ENCODE measurements around the gene SPIRE2. TPM values are rescaled to one million over a fixed set of nuclear protein-coding genes. Genes with fewer than 3 reads are reported as not detected.

Gene SPIRE2
- total and polyA plus RNA-seq, 2 of the 4 experiments (the other 2 are of a cell fraction): 0.72 to 1.9 TPM

DNA sequence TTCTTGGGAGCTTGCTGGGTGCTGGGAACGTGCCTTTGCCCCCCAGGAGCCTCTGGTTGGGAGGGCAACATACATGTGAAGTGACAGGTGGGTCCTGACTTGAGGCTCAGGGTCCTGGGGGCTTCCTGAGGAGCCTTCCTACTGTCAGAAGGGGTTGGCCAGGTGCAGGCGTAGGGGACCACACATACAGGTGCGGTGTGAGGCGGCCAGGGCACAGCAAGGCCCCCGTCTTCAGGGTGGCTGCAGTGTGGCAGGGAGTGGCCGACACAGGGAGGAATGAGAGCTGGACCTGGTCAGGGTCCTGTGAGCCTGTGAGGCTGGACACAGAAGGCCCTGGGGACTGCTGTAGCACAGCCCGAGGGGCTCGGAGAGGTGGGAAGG lies 55.8 kb downstream of the SPIRE2 start:
- Histone ChIP-seq H2BK15ac (ENCODE audit: low read depth, low read length) (no peak overlapping the region), H3K4me2 (ENCODE audit: low read depth, low read length) (no peak overlapping the region), H3K27me3 (ENCODE audit: control insufficient read depth, insufficient read depth, low read length) (no peaks in the 10 kb centered on the region), H4K8ac (ENCODE audit: low read depth in 2 of 2, low read length in 2 of 2) (no peak overlapping the region), H4K20me1 (ENCODE audit: insufficient read depth, low read length) (peaks cover 64% of the 10 kb centered on the region), H3K9me3 (ENCODE audit: control insufficient read depth, insufficient read depth, low read length) (no peaks in the 10 kb centered on the region), H2BK5ac (ENCODE audit: low read depth, low read length, poor library complexity, severe bottlenecking) (no peak overlapping the region), H3K27ac (ENCODE audit: insufficient read depth, low read length) (no peak overlapping the region), H3K36me3 (ENCODE audit: control insufficient read depth, insufficient read depth, low read length) (peaks cover 63% of the 10 kb centered on the region), H3K79me1 (ENCODE audit: low read depth in 1 of 2, low read length in 2 of 2) (peaks cover 34 to 54% of the 10 kb centered on the region in 2 experiments), H2BK120ac (ENCODE audit: low read depth, low read length) (no peak overlapping the region), H3K14ac (replicated peaks; ENCODE audit: low read depth, low read length) (no peak overlapping the region), H2AK9ac (replicated peaks; ENCODE audit: low read depth, low read length, poor library complexity) (no peak overlapping the region), H3K23ac (ENCODE audit: low read depth, low read length) (no peak overlapping the region), H2BK20ac (ENCODE audit: low read depth, low read length) (no peak overlapping the region), H4K5ac (ENCODE audit: low read depth, low read length) (no peak overlapping the region), H3K4me1 (ENCODE audit: control insufficient read depth, insufficient read depth, low read length) (peaks cover 2% of the 10 kb centered on the region; the same call in 1 of the 2 replicates), H2AFZ (replicated peaks; ENCODE audit: low read length, poor library complexity) (no peak overlapping the region), H4K91ac (ENCODE audit: insufficient read depth, low read depth, low read length) (no peak overlapping the region), H3K56ac (ENCODE audit: extremely low read depth, insufficient read depth, low read length) (no peak overlapping the region), H2AK5ac (ENCODE audit: low read depth, low read length) (no peak overlapping the region), H3K4me3 (ENCODE audit: insufficient read depth, low read depth, low read length) (no peak overlapping the region), H3K18ac (ENCODE audit: low read depth, low read length) (no peak overlapping the region), H3K9me1 (ENCODE audit: insufficient read depth, low read length) (peaks cover 12% of the 10 kb centered on the region; the same call in 1 of the 2 replicates), H3K9ac (ENCODE audit: low read depth, low read length) (no peak overlapping the region), H3K4ac (ENCODE audit: low read depth, low read length) (no peak overlapping the region)
- CTCF ChIA-PET: no interaction called here
- 95% methylated on average over 3 of the region's 8 CpGs; no CpG with 5 or more reads in 1 of the 2 experiments for WGBS, 2 experiments (ENCODE audit: extremely low coverage in 2 of 2, insufficient read length in 1 of 2)
- BruUV-seq (replicated peaks): no TSS peak
- in situ Hi-C loops (cut with MboI; ENCODE audit: low sequenced_read_pairs): no loop called here
- ATAC-seq (ENCODE audit: low read depth) (no peak), DNase-seq (no peak)
- intact Hi-C loops (cut with micrococcal nuclease): no loop called here
- TF ChIP-seq RCOR1 (IDR thresholded peaks at IDR 0.05; ENCODE audit: insufficient replicate concordance, low read length) (no peak), CHD1 (IDR thresholded peaks at IDR 0.05; ENCODE audit: low read depth, low read length) (no peak), POLR2A (IDR thresholded peaks at IDR 0.05; ENCODE audit: low read depth, low read length) (no peak), CEBPB (IDR thresholded peaks at IDR 0.05; ENCODE audit: low read depth, low read length) (no peak), FOS (IDR thresholded peaks at IDR 0.05; ENCODE audit: low read depth, low read length) (no peak), MAFK (IDR thresholded peaks at IDR 0.05; ENCODE audit: low read depth, low read length) (no peak), NFE2L2 (IDR thresholded peaks at IDR 0.05; ENCODE audit: low read depth, low read length) (no peak), MXI1 (IDR thresholded peaks at IDR 0.05; ENCODE audit: borderline replicate concordance, low read depth, low read length) (no peak), SMC3 (IDR thresholded peaks at IDR 0.05; ENCODE audit: low read depth, low read length) (no peak)
- TF ChIP-seq, protein P1, sequence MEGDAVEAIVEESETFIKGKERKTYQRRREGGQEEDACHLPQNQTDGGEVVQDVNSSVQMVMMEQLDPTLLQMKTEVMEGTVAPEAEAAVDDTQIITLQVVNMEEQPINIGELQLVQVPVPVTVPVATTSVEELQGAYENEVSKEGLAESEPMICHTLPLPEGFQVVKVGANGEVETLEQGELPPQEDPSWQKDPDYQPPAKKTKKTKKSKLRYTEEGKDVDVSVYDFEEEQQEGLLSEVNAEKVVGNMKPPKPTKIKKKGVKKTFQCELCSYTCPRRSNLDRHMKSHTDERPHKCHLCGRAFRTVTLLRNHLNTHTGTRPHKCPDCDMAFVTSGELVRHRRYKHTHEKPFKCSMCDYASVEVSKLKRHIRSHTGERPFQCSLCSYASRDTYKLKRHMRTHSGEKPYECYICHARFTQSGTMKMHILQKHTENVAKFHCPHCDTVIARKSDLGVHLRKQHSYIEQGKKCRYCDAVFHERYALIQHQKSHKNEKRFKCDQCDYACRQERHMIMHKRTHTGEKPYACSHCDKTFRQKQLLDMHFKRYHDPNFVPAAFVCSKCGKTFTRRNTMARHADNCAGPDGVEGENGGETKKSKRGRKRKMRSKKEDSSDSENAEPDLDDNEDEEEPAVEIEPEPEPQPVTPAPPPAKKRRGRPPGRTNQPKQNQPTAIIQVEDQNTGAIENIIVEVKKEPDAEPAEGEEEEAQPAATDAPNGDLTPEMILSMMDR (conservative IDR thresholded peaks at IDR 0.05; ENCODE audit: low read depth, low read length): no peak
- TF ChIP-seq, protein P2, sequence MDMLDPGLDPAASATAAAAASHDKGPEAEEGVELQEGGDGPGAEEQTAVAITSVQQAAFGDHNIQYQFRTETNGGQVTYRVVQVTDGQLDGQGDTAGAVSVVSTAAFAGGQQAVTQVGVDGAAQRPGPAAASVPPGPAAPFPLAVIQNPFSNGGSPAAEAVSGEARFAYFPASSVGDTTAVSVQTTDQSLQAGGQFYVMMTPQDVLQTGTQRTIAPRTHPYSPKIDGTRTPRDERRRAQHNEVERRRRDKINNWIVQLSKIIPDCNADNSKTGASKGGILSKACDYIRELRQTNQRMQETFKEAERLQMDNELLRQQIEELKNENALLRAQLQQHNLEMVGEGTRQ (IDR thresholded peaks at IDR 0.05; ENCODE audit: low read depth, low read length): no peak
- dilution Hi-C loops (cut with HindIII; ENCODE audit: low sequenced_read_pairs, unreplicated experiment): no loop called here
- POLR2A ChIA-PET (ENCODE audit: unreplicated experiment): no interaction called here

Measured in IMR-90 (cell line).